Mesendoderm (in vitro differentiated cells): ENCODE data around the gene CD300H.
A peak's percentile ranks its signal among the peaks of the same experiment; 100 is the strongest.

Experiments
- DNase-seq: peaks from one replicate; pipeline ENCODE4 v3.0.0; 2013
- H2AK5ac ChIP-seq: 2 replicates; pipeline ENCODE4 v1.6.1; 2013; ENCODE audit warnings: low read length, inconsistent platforms
- H2BK120ac ChIP-seq: 2 replicates; pipeline ENCODE4 v1.6.1; 2013; ENCODE audit warnings: low read depth, mild to moderate bottlenecking, low read length, moderate library complexity, mixed read lengths
- H2BK15ac ChIP-seq: replicated peaks from 2 replicates; pipeline ENCODE4 v1.6.1; 2013; ENCODE audit warnings: low read depth, mild to moderate bottlenecking, moderate library complexity
- H2BK5ac ChIP-seq: 2 replicates; pipeline ENCODE4 v1.6.1; 2013; ENCODE audit warnings: low read length, inconsistent platforms
- H3K18ac ChIP-seq: 2 replicates; pipeline ENCODE4 v1.6.1; 2013; ENCODE audit warnings: mild to moderate bottlenecking, low read length, mixed read lengths
- H3K23ac ChIP-seq: one replicate; pipeline ENCODE4 v1.6.1; 2013; ENCODE audit warnings: low read length
- H3K27ac ChIP-seq: 2 replicates; pipeline ENCODE4 v1.5.1; 2013; ENCODE audit warnings: low read depth, mild to moderate bottlenecking, inconsistent platforms, low read length, moderate library complexity
- H3K27me3 ChIP-seq: 2 replicates; pipeline ENCODE4 v1.6.1; 2013; ENCODE audit warnings: low read length, control low read depth, mild to moderate bottlenecking, inconsistent platforms; ENCODE audit not compliant: insufficient read depth, poor library complexity
- H3K36me3 ChIP-seq: 2 replicates; pipeline ENCODE4 v1.6.1; 2013; ENCODE audit warnings: low read length, inconsistent platforms; ENCODE audit not compliant: control insufficient read depth, insufficient read depth
- H3K4ac ChIP-seq: one replicate; pipeline ENCODE4 v1.6.1; 2013; ENCODE audit warnings: low read depth, mild to moderate bottlenecking, low read length, moderate library complexity
- H3K4me1 ChIP-seq: 2 replicates; pipeline ENCODE4 v1.6.1; 2013; ENCODE audit warnings: low read depth, low read length, inconsistent platforms; ENCODE audit not compliant: control insufficient read depth
- H3K4me2 ChIP-seq: 2 replicates; pipeline ENCODE4 v1.6.1; 2013; ENCODE audit warnings: low read length
- H3K4me3 ChIP-seq: 2 replicates; pipeline ENCODE4 v1.5.1; 2013; ENCODE audit warnings: mild to moderate bottlenecking, low read length
- H3K56ac ChIP-seq: one replicate; pipeline ENCODE4 v1.6.1; 2013; ENCODE audit warnings: low read length
- H3K79me1 ChIP-seq: 2 replicates; pipeline ENCODE4 v1.6.1; 2013; ENCODE audit warnings: low read length, inconsistent platforms
- H3K79me2 ChIP-seq: 2 replicates; pipeline ENCODE4 v1.6.1; 2013; ENCODE audit warnings: mild to moderate bottlenecking, low read length; ENCODE audit not compliant: control insufficient read depth, insufficient read depth
- H3K9ac ChIP-seq: 2 replicates; pipeline ENCODE4 v1.6.1; 2013; ENCODE audit warnings: low read length, inconsistent platforms
- H4K5ac ChIP-seq: one replicate; pipeline ENCODE4 v1.6.1; 2013; ENCODE audit warnings: low read length
- H4K8ac ChIP-seq: one replicate; pipeline ENCODE4 v1.6.1; 2013; ENCODE audit warnings: low read depth, mild to moderate bottlenecking, control low read depth, low read length, moderate library complexity
- WGBS: extraction: QIAGEN DNeasy Blood & Tissue Kit; methylation state at CpG from one replicate; pipeline ENCODE4 v1.1.7; 2013; ENCODE audit warnings: low lambda C conversion rate, missing lambda C conversion rate; ENCODE audit not compliant: insufficient coverage; ENCODE audit errors: extremely low coverage; 5-methylcytosine and 5-hydroxymethylcytosine counted together

The CD300H gene

GRCh38 chr17:74516561-74517328 lies 50.6 kb downstream of the CD300H start:
- Histone ChIP-seq H3K4me2 (no peak overlapping the region), H3K56ac (no peak overlapping the region)
- no CpG with 5 or more reads among the region's 3 CpGs for WGBS

GRCh38 chr17:74515941-74516340 lies 51.4 kb downstream of the CD300H start:
- Histone ChIP-seq H2BK15ac (no peak overlapping the region), H2BK120ac (no peak overlapping the region), H4K5ac (no peak overlapping the region), H3K4me2 (no peak overlapping the region), H3K79me1 (no peaks in the 10 kb centered on the region), H2BK5ac (no peak overlapping the region), H3K27ac (no peak overlapping the region), H3K4me3 (no peak overlapping the region), H3K9ac (no peak overlapping the region), H3K56ac (no peak overlapping the region), H3K4ac (no peak overlapping the region), H3K23ac (no peak overlapping the region), H3K27me3 (no peaks in the 10 kb centered on the region), H2AK5ac (no peak overlapping the region), H3K18ac (no peak overlapping the region), H3K79me2 (no peaks in the 10 kb centered on the region), H4K8ac (no peak overlapping the region), H3K36me3 (no peaks in the 10 kb centered on the region), H3K4me1 (no peaks in the 10 kb centered on the region)
- no CpG with 5 or more reads among the region's 4 CpGs for WGBS
- no peak for DNase-seq

More at GRCh38 chr17:74516561-74517328, 50.6 kb downstream of the CD300H start:
- Histone ChIP-seq H3K4me1 (no peaks in the 10 kb centered on the region), H2BK5ac (no peak overlapping the region), H3K36me3 (no peaks in the 10 kb centered on the region), H3K18ac (no peak overlapping the region), H2BK15ac (no peak overlapping the region), H3K27ac (no peak overlapping the region), H2BK120ac (no peak overlapping the region), H3K79me1 (no peaks in the 10 kb centered on the region), H3K4me3 (no peak overlapping the region), H2AK5ac (no peak overlapping the region), H3K79me2 (no peaks in the 10 kb centered on the region), H3K9ac (no peak overlapping the region), H3K23ac (no peak overlapping the region), H4K5ac (no peak overlapping the region), H3K27me3 (no peaks in the 10 kb centered on the region), H3K4ac (no peak overlapping the region), H4K8ac (no peak overlapping the region)
- no peak for DNase-seq

DNA sequence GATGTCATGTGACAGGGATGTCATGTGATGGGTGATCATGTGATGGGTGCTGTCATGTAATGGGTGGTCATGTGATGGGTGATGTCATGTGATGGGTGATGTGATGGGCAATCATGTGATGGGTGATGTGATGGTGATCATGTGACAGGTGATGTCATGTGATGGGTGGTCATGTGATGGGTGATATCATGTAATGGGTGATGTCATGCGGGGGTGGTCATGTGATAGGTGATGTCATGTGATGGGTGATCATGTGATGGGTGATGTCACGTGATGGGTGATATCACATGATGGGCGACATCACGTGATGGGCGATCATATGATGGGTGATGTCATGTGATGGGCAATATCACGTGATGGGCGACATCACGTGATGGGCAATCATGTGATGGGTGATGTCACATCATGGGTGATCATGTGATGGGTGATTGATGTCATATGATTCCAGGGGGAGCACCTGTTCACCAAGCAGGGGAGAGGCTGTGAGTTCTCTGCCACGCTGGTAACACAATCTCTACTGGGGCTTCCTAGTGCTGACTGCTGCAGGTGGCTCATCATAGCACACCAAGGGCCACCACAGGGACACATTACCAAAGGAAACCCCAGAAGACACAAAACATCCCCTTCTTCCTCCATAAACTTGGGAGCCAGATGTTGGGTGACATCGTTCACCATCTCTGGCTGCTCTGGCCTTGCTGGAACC lies 52.5 kb downstream of the CD300H start:
- no peaks in the 10 kb centered on the region for H3K36me3 ChIP-seq
- no peak overlapping the region for H3K56ac ChIP-seq
- no peak overlapping the region for H2AK5ac ChIP-seq
- H3K79me2 ChIP-seq = no peaks in the 10 kb centered on the region
- H3K4me1 ChIP-seq = no peaks in the 10 kb centered on the region
- no peak overlapping the region for H4K5ac ChIP-seq
- no peak overlapping the region for H3K4ac ChIP-seq
- no peak overlapping the region for H2BK120ac ChIP-seq
- no peak overlapping the region for H3K23ac ChIP-seq
- H4K8ac ChIP-seq = no peak overlapping the region
- no peak overlapping the region for H3K27ac ChIP-seq
- H3K18ac ChIP-seq = no peak overlapping the region
- no CpG with 5 or more reads among the region's 10 CpGs for WGBS
- no peak overlapping the region for H3K4me2 ChIP-seq
- H3K9ac ChIP-seq = no peak overlapping the region
- peak overlapping the region; percentile 23 for H3K4me3 ChIP-seq
- H2BK5ac ChIP-seq = no peak overlapping the region
- H3K79me1 ChIP-seq = no peaks in the 10 kb centered on the region
- no peaks in the 10 kb centered on the region for H3K27me3 ChIP-seq
- no peak overlapping the region for H2BK15ac ChIP-seq
- no peak for DNase-seq

DNA sequence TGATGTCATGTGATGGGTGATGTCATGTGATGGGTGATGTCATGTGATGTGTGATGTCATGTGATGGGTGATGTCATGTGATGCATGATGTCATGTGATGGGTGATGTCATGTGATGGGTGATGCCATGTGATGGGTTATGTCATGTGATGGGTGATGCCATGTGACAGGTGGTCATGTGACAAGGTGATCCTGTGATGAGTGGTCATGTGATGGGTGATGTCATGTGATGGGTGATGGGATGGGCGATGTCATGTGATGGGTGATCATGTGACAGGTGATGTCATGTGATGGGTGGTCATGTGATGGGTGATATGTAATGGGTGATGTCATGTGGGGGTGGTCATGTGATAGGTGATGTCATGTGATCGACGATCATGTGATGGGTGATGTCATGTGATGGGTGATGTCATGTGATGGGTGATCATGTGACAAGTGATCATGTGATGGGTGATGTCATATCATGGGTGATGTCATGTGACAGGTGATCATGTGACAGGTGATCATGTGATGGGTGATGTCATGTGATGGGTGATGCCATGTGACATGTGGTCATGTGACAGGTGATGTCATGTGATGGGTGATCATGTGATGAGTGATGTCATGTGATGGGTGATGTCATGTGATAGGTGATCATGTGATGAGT lies 53.2 kb downstream of the CD300H start:
- H3K79me2 ChIP-seq = no peaks in the 10 kb centered on the region
- H3K18ac ChIP-seq = no peak overlapping the region
- no peak overlapping the region for H3K27ac ChIP-seq
- H3K9ac ChIP-seq = no peak overlapping the region
- no peak overlapping the region for H2AK5ac ChIP-seq
- H2BK5ac ChIP-seq = no peak overlapping the region
- H4K5ac ChIP-seq = no peak overlapping the region
- H3K23ac ChIP-seq = no peak overlapping the region
- H3K36me3 ChIP-seq = no peaks in the 10 kb centered on the region
- no peak overlapping the region for H3K4me2 ChIP-seq
- no peaks in the 10 kb centered on the region for H3K4me1 ChIP-seq
- no peaks in the 10 kb centered on the region for H3K27me3 ChIP-seq
- H3K56ac ChIP-seq = no peak overlapping the region
- H3K79me1 ChIP-seq = no peaks in the 10 kb centered on the region
- H4K8ac ChIP-seq = no peak overlapping the region
- no peak overlapping the region for H2BK120ac ChIP-seq
- peak; percentile 95 for DNase-seq
- no peak overlapping the region for H3K4ac ChIP-seq
- no CpG with 5 or more reads among the region's 3 CpGs for WGBS
- no peak overlapping the region for H2BK15ac ChIP-seq
- H3K4me3 ChIP-seq = peak overlapping the region; percentile 23

GRCh38 chr17:74512624-74513091 lies 54.7 kb downstream of the CD300H start:
- no peak for DNase-seq

More at GRCh38 chr17:74512624-74513091, 54.7 kb downstream of the CD300H start:
- Histone ChIP-seq H3K36me3 (no peaks in the 10 kb centered on the region), H3K9ac (no peak overlapping the region), H3K27ac (no peak overlapping the region), H3K4me2 (no peak overlapping the region), H3K4ac (no peak overlapping the region), H4K8ac (no peak overlapping the region), H4K5ac (no peak overlapping the region), H3K23ac (no peak overlapping the region), H3K18ac (no peak overlapping the region), H3K79me2 (no peaks in the 10 kb centered on the region), H3K56ac (no peak overlapping the region), H2BK15ac (no peak overlapping the region), H3K4me3 (no peak overlapping the region), H3K4me1 (no peaks in the 10 kb centered on the region), H3K79me1 (no peaks in the 10 kb centered on the region), H3K27me3 (no peaks in the 10 kb centered on the region), H2BK120ac (no peak overlapping the region), H2BK5ac (no peak overlapping the region), H2AK5ac (no peak overlapping the region)
- whole genome bisulfite sequencing = no CpG with 5 or more reads among the region's 7 CpGs
